IMR-90 (cell line): Measurements from ENCODE around the gene ABHD10. TPM values are rescaled to one million over a fixed set of nuclear protein-coding genes. Genes with fewer than 3 reads are reported as not detected.

Experiments
- ATAC-seq: fragments of 200-7000 bp; cut with Tn5 transposase; 2 replicates; pipeline ENCODE4 v1.9.1; 2020; ENCODE audit warnings: low read depth, mild to moderate bottlenecking, moderate library complexity
- BruUV-seq: library from RNA; stranded (reverse); fragments of 400-500 nt; replicated peaks from 2 replicates; lab custom pipeline; 2021; lab: Mats Ljungman, UMichigan
- CTCF ChIA-PET: fragments of 300-600 bp; formaldehyde crosslinking; extraction: SDS; loops from one replicate; lab custom pipeline; 2021; ENCODE audit warnings: antibody characterized with exemption; lab: Yijun Ruan, JAX
- POLR2A ChIA-PET: fragments of 300-600 bp; sonication (Branson Sonifier 250); formaldehyde crosslinking; loops from one replicate; lab custom pipeline; 2022; ENCODE audit warnings: antibody characterized with exemption; ENCODE audit not compliant: unreplicated experiment; lab: Charles Lee
- DNase-seq: peaks from one replicate; pipeline ENCODE4 v3.0.0; 2013
- H2AFZ ChIP-seq: replicated peaks from 2 replicates; pipeline ENCODE3; 2013; ENCODE audit warnings: low read length, mild to moderate bottlenecking; ENCODE audit not compliant: poor library complexity
- H2AK5ac ChIP-seq: 2 replicates; pipeline ENCODE4 v1.6.1; 2013; ENCODE audit warnings: low read depth, low read length, inconsistent platforms
- H2AK9ac ChIP-seq: replicated peaks from 2 replicates; pipeline ENCODE3; 2013; ENCODE audit warnings: mild to moderate bottlenecking, low read depth, low read length, moderate library complexity; ENCODE audit not compliant: poor library complexity
- H2BK120ac ChIP-seq: 2 replicates; pipeline ENCODE4 v1.6.1; 2013; ENCODE audit warnings: low read depth, low read length, inconsistent platforms
- H2BK15ac ChIP-seq: 3 replicates; pipeline ENCODE4 v1.6.1; 2013; ENCODE audit warnings: low read depth, low read length, inconsistent platforms
- H2BK20ac ChIP-seq: 2 replicates; pipeline ENCODE4 v1.6.1; 2013; ENCODE audit warnings: low read depth, mild to moderate bottlenecking, inconsistent platforms, low read length, moderate library complexity
- H2BK5ac ChIP-seq: 2 replicates; pipeline ENCODE4 v1.6.1; 2013; ENCODE audit warnings: mild to moderate bottlenecking, low read depth, low read length, inconsistent platforms; ENCODE audit not compliant: poor library complexity, severe bottlenecking
- H3K14ac ChIP-seq: replicated peaks from 2 replicates; pipeline ENCODE4 v1.6.1; 2013; ENCODE audit warnings: low read depth, low read length, inconsistent platforms
- H3K18ac ChIP-seq: 2 replicates; pipeline ENCODE4 v1.6.1; 2013; ENCODE audit warnings: low read depth, low read length, control low read depth
- H3K23ac ChIP-seq: 2 replicates; pipeline ENCODE4 v1.6.1; 2013; ENCODE audit warnings: low read depth, low read length, inconsistent platforms
- H3K27ac ChIP-seq: 2 replicates; pipeline ENCODE4 v1.5.1; 2013; ENCODE audit warnings: mild to moderate bottlenecking, control low read depth, low read length; ENCODE audit not compliant: insufficient read depth
- H3K27me3 ChIP-seq: 2 replicates; pipeline ENCODE4 v1.6.1; 2013; ENCODE audit warnings: low read length; ENCODE audit not compliant: control insufficient read depth, insufficient read depth
- H3K36me3 ChIP-seq: 2 replicates; pipeline ENCODE4 v1.6.1; 2013; ENCODE audit warnings: low read length, mixed read lengths; ENCODE audit not compliant: control insufficient read depth, insufficient read depth
- H3K4ac ChIP-seq: 2 replicates; pipeline ENCODE4 v1.6.1; 2013; ENCODE audit warnings: low read depth, low read length, inconsistent platforms
- H3K4me1 ChIP-seq: 2 replicates; pipeline ENCODE4 v1.6.1; 2013; ENCODE audit warnings: low read length, mixed read lengths; ENCODE audit not compliant: control insufficient read depth, insufficient read depth
- H3K4me2 ChIP-seq: 2 replicates; pipeline ENCODE4 v1.6.1; 2013; ENCODE audit warnings: low read depth, mild to moderate bottlenecking, control low read depth, low read length, moderate library complexity
- H3K4me3 ChIP-seq: 2 replicates; pipeline ENCODE4 v1.5.1; 2013; ENCODE audit warnings: low read depth, mild to moderate bottlenecking, control low read depth, low read length, moderate library complexity; ENCODE audit not compliant: insufficient read depth
- H3K56ac ChIP-seq: 2 replicates; pipeline ENCODE4 v1.6.1; 2013; ENCODE audit warnings: low read length, inconsistent platforms; ENCODE audit not compliant: insufficient read depth; ENCODE audit errors: extremely low read depth
- H3K79me1 ChIP-seq, 2 experiments: 2 replicates each; pipeline ENCODE4 v1.6.1; 2013; ENCODE audit warnings: low read length in 2 of 2, inconsistent platforms in 1 of 2, low read depth in 1 of 2
- H3K9ac ChIP-seq: 2 replicates; pipeline ENCODE4 v1.6.1; 2013; ENCODE audit warnings: low read depth, low read length, control low read depth
- H3K9me1 ChIP-seq: 2 replicates; pipeline ENCODE4 v1.6.1; 2013; ENCODE audit warnings: low read length, inconsistent platforms; ENCODE audit not compliant: insufficient read depth
- H3K9me3 ChIP-seq: 2 replicates; pipeline ENCODE4 v1.6.1; 2013; ENCODE audit warnings: low read length; ENCODE audit not compliant: control insufficient read depth, insufficient read depth
- H4K20me1 ChIP-seq: 2 replicates; pipeline ENCODE4 v1.6.1; 2013; ENCODE audit warnings: low read length, inconsistent platforms; ENCODE audit not compliant: insufficient read depth
- H4K5ac ChIP-seq: 2 replicates; pipeline ENCODE4 v1.6.1; 2013; ENCODE audit warnings: mild to moderate bottlenecking, low read depth, low read length, control low read depth
- H4K8ac ChIP-seq, 2 experiments: 2 replicates each; pipeline ENCODE4 v1.6.1; 2013; ENCODE audit warnings: low read depth in 2 of 2, low read length in 2 of 2, control low read depth in 1 of 2, inconsistent platforms in 1 of 2
- H4K91ac ChIP-seq: 2 replicates; pipeline ENCODE4 v1.6.1; 2013; ENCODE audit warnings: low read depth, low read length, inconsistent platforms; ENCODE audit not compliant: insufficient read depth
- BHLHE40 ChIP-seq: fragments of 150-350 bp; IDR thresholded peaks from 2 replicates; pipeline ENCODE4 v1.6.1; 2016; ENCODE audit warnings: mild to moderate bottlenecking, low read depth, low read length
- CEBPB ChIP-seq: IDR thresholded peaks from 2 replicates; pipeline ENCODE4 v1.6.1; 2012; ENCODE audit warnings: low read depth, low read length, improper control_type of control experiment
- CHD1 ChIP-seq: IDR thresholded peaks from 2 replicates; pipeline ENCODE4 v1.6.1; 2012; ENCODE audit warnings: low read depth, low read length, improper control_type of control experiment
- CTCF ChIP-seq: conservative IDR thresholded peaks from 2 replicates; pipeline ENCODE4 v1.5.1; 2012; ENCODE audit warnings: mild to moderate bottlenecking, low read depth, low read length, improper control_type of control experiment
- MAFK ChIP-seq: IDR thresholded peaks from 2 replicates; pipeline ENCODE4 v1.6.1; 2012; ENCODE audit warnings: low read depth, low read length, improper control_type of control experiment
- MAZ ChIP-seq: IDR thresholded peaks from 2 replicates; pipeline ENCODE4 v1.6.1; 2012; ENCODE audit warnings: low read depth, mild to moderate bottlenecking, low read length, improper control_type of control experiment, moderate library complexity, borderline replicate concordance
- MXI1 ChIP-seq: IDR thresholded peaks from 2 replicates; pipeline ENCODE4 v1.6.1; 2012; ENCODE audit warnings: low read depth, mild to moderate bottlenecking, low read length, moderate library complexity, borderline replicate concordance
- NFE2L2 ChIP-seq: fragments of 150-350 bp; IDR thresholded peaks from 2 replicates; pipeline ENCODE4 v1.6.1; 2016; ENCODE audit warnings: low read depth, mild to moderate bottlenecking, low read length
- POLR2A ChIP-seq: IDR thresholded peaks from 2 replicates; pipeline ENCODE4 v1.6.1; 2012; ENCODE audit warnings: mild to moderate bottlenecking, low read depth, low read length
- RAD21 ChIP-seq: IDR thresholded peaks from 2 replicates; pipeline ENCODE4 v1.6.1; 2012; ENCODE audit warnings: low read length, improper control_type of control experiment
- RCOR1 ChIP-seq: IDR thresholded peaks from 2 replicates; pipeline ENCODE4 v1.6.1; 2012; ENCODE audit warnings: mild to moderate bottlenecking, low read length, improper control_type of control experiment; ENCODE audit not compliant: insufficient replicate concordance
- RFX5 ChIP-seq: IDR thresholded peaks from 2 replicates; pipeline ENCODE4 v1.8.0; 2012; ENCODE audit warnings: low read depth, mild to moderate bottlenecking, low read length, moderate library complexity
- SMC3 ChIP-seq: fragments of 150-350 bp; IDR thresholded peaks from 2 replicates; pipeline ENCODE4 v1.6.1; 2016; ENCODE audit warnings: low read depth, mild to moderate bottlenecking, antibody characterized with exemption, low read length, moderate library complexity
- USF2 ChIP-seq: fragments of 150-350 bp; IDR thresholded peaks from 2 replicates; pipeline ENCODE4 v1.6.1; 2017; ENCODE audit warnings: mild to moderate bottlenecking, antibody characterized with exemption, low read length, low read depth
- WGBS, 2 experiments: methylation state at CpG; one replicate each; pipeline versions ENCODE4 v1.1.5 to v1.1.7; 2013; ENCODE audit warnings: missing lambda C conversion rate in 2 of 2; ENCODE audit not compliant: insufficient read length in 1 of 2; ENCODE audit errors: extremely low coverage in 2 of 2; 5-methylcytosine and 5-hydroxymethylcytosine counted together
- dilution Hi-C: fragments of 300-500 bp; cut with HindIII; formaldehyde crosslinking; loops from one replicate; pipeline ENCODE4 v1.14.3; 2018; ENCODE audit warnings: low sequenced_read_pairs; ENCODE audit not compliant: unreplicated experiment
- in situ Hi-C: fragments of 300-500 bp; cut with MboI; formaldehyde crosslinking; loops from 3 replicates; pipeline ENCODE4 v1.14.3; 2019; ENCODE audit warnings: low sequenced_read_pairs, inconsistent platforms, mixed read lengths
- intact Hi-C: fragments of 100-400 bp; cut with micrococcal nuclease; formaldehyde crosslinking; loops from 2 replicates; pipeline ENCODE4 v1.10.0; 2022
- polyA plus RNA-seq, 3 experiments: library from polyadenylated mRNA; depleted of rRNA; stranded (reverse); fragments of >200 nt; gene quantifications; 2 replicates each; pipeline ENCODE4 v1.2.3, GENCODE V29; 2012; ENCODE audit warnings: low replicate concordance in 1 of 3
- total RNA-seq: library from RNA; depleted of rRNA; stranded (reverse); fragments of >200 nt; gene quantifications from 2 replicates; pipeline ENCODE4 v1.2.3, GENCODE V29; 2012

The ABHD10 gene
- total and polyA plus RNA-seq, 2 of the 4 experiments (the other 2 are of a cell fraction), result 24.7 to 57.2 TPM

GRCh38 chr3:111976254-111976653 lies 2.6 kb upstream of the ABHD10 start:
- no peak overlapping the region for H2AK5ac ChIP-seq
- H3K36me3 ChIP-seq, result peaks cover 2% of the 10 kb centered on the region
- CTCF ChIA-PET, result interaction anchor here (0.6 kb wide), 1 partner anchor 12 kb away, joined by 3 read pairs; no protein-coding TSS in a partner anchor
- no peak overlapping the region for H2AK9ac ChIP-seq
- H3K27ac ChIP-seq, result no peak overlapping the region
- peaks cover 9 to 17% of the 10 kb centered on the region in 2 experiments for H3K79me1 ChIP-seq
- no peak overlapping the region for H3K4ac ChIP-seq
- H2BK120ac ChIP-seq, result no peak overlapping the region
- no peak overlapping the region for H3K56ac ChIP-seq
- no peak overlapping the region for H3K23ac ChIP-seq
- H2BK20ac ChIP-seq, result no peak overlapping the region
- H3K14ac ChIP-seq, result no peak overlapping the region
- no peaks in the 10 kb centered on the region for H3K27me3 ChIP-seq
- no peak overlapping the region for H3K18ac ChIP-seq
- no peak overlapping the region for H3K4me2 ChIP-seq
- peaks cover 4% of the 10 kb centered on the region; the same call in 1 of the 2 replicates for H3K4me1 ChIP-seq
- H3K9me3 ChIP-seq, result no peaks in the 10 kb centered on the region
- intact Hi-C loops, result no loop called here
- no CpG with 5 or more reads among the region's 2 CpGs for WGBS, 2 experiments
- H3K4me3 ChIP-seq, result no peak overlapping the region
- H4K20me1 ChIP-seq, result no peaks in the 10 kb centered on the region
- dilution Hi-C loops, result no loop called here
- H2AFZ ChIP-seq, result no peak overlapping the region
- no peak overlapping the region for H3K9ac ChIP-seq
- no peak overlapping the region for H2BK15ac ChIP-seq
- in situ Hi-C loops, result no loop called here
- ATAC-seq (no peak), DNase-seq (no peak)
- no peaks in the 10 kb centered on the region for H3K9me1 ChIP-seq
- TF ChIP-seq RAD21, result no peak
- no peak for TF ChIP-seq MAZ
- no peak for TF ChIP-seq RFX5
- TF ChIP-seq MAFK, result no peak
- TF ChIP-seq BHLHE40, result no peak
- TF ChIP-seq CHD1, result no peak
- TF ChIP-seq NFE2L2, result no peak
- no peak for TF ChIP-seq RCOR1
- no peak for TF ChIP-seq SMC3
- no peak for TF ChIP-seq CEBPB
- no peak for TF ChIP-seq MXI1
- no peak for TF ChIP-seq POLR2A
- no peak for TF ChIP-seq CTCF
- no peak for TF ChIP-seq USF2
- H4K8ac ChIP-seq, result no peak overlapping the region
- BruUV-seq, result no TSS peak
- H4K5ac ChIP-seq, result no peak overlapping the region
- POLR2A ChIA-PET, result no interaction called here
- no peak overlapping the region for H2BK5ac ChIP-seq
- H4K91ac ChIP-seq, result no peak overlapping the region
